Measurements from ENCODE around the gene AGPAT4.
"Not testable (repeated sequence)": the region's sequence is repeated elsewhere in the genome, so short reads cannot be mapped to it uniquely, and the experiment has no call there.

Gene AGPAT4

DNA sequence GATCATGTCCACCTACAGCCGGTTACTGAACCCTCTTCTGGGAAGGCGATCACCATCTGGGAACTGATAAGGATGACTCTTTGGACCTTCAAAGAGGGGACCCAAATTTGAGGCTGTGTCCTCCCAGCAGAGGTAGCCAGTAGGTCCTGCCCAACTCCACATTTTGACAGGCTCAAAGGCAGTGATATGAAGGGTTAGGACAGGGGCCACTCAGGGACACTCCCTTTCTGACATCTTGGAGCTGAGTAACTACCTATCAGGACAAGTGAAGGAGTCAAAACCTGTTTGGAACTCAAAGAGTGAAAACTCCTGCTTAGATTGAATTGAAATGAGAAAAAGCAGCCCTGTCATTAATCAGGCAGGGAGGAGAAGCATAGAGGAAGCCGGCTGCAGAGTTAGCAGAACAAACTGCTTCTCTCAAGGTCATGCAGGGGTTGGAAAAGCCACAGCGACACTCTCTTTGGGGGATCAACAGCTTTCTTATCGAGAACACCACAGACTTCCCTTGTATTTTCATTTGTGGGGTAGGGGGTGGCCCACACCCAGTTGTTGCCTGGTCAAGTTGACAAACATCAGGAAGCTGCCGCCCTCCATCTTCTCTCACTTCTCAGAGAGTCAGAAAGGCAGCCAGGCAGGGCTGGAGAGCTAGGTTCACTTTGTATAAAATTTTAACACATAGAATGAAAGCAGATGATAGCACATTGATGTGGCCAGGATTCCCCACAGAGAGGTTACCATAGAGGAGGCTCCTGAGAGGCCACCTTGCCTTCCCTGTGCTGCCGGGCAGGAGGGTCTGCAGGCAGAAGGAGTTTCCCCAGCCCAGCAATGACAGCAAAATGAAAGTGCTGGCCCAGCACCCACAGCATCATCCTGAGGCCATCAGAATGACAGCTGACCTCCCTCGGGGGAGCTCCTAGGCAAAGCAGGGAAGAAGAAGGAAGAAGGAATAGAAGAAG lies 47.6 kb downstream of the AGPAT4 start:
- no peak for DNase-seq

DNA sequence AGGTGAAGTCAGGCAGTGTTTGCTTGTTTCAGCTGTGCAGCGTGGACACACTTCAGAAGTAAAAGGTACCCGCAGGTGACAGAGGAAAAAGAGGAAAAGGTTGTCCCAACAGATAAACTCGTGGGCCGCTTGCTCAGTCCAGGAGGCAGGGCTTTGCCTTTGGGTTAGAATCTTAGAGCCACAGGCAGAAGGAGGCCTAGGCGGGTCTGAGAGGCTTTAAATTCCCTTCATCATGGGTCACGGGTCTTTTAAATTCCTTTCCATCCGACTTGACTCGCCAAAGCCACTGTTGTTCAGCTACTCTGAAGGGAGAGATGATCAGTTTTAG lies 48.2 kb downstream of the AGPAT4 start:
- no peak for DNase-seq

DNA sequence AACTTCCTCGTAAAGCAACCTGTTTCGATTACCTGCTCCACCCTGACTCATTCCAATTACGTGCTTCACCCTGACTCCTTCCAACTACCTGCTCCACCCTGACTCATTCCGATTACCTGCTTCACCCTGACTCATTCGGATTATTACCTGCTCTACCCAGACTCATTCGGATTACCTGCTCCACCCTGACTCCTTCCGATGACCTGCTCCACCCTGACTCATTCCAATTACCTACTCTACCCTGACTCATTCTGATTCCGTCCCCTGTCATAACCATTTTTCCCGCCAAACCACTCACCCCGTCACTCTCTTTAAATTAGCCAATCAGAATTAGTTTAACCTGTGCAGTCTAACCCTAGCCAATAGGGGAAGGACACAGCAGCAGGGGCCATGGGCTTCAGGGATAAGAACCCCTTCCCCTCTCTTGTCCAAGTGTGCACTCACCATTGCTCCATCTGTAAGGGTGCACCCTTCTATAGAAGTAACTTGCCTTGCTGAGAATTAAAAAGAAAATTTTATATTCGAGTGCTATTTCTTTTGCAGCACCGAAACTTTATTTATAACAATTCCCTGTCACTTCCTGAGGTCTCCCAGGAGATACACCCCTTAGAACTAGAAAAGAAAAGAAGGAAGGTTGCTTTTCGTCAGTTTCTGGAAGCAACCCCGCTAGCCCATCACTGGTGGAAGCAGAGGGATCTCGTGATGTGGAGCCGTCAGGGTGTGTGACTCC lies 48.7 kb downstream of the AGPAT4 start:
- DNase-seq = not testable (repeated sequence)

DNA sequence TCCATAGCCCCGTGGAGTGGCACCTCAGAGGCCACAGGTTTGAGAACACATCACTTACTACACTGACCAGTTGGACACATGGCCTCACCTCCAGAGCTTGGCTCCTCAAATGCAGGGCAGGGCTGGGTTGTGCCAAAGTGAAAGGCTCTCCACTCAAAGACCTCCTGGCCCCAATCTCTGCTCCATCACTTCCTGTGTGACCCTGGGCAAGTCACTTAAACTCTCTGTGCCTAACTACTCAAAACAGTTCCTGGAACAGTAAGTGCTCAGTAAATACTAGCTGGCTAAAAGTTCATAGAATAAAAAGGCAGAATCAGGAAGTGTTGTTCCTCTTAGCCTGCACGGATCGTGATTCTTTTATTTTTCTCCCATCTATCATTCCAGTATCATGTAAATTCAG lies 50.2 kb downstream of the AGPAT4 start:
- no peak for DNase-seq

DNA sequence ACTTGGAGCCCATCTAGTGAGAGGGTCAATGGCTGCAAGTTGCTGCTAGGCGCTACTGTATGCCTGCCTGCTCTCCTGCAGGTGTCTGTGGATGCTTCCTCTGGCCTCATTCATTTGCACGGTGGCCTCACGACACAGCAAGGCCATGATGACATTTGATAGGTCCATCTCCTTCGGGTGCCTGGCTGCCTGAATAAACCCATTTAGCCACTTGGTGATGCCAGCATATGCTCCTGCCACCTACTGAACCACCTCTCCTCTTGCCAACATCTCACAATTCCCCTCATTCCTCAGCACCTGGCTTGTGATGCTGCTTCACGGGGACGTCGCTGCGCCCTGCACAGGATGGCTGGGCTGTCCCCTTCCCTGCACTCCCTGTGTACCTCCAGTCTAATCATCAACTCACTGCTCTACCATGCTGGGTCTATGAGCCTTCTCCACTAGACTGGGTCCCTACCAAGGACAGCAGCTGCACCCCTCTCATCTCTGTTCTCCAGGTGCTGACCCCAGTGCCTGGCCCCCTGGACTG lies 51.1 kb downstream of the AGPAT4 start:
- no peak for DNase-seq

DNA sequence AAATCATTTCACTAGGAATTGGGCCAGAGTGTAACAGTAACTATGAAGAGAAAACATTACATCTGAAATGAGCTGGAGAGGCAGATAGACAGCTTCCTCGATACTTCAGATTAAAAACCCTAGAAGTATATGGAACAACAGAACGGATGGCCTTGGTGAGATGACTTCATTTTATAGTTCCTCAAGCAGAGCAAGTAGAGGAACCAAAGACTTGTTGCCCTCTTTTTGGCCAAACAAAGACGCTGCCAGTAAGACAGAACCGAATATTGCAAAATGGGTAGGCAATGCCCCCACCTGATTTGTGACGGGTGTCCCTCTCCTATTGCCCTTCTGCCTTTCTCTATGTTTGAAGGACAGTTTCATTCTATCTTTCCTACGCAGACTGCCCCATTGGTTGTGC lies 53.5 kb downstream of the AGPAT4 start:
- DNase-seq = no peak

DNA sequence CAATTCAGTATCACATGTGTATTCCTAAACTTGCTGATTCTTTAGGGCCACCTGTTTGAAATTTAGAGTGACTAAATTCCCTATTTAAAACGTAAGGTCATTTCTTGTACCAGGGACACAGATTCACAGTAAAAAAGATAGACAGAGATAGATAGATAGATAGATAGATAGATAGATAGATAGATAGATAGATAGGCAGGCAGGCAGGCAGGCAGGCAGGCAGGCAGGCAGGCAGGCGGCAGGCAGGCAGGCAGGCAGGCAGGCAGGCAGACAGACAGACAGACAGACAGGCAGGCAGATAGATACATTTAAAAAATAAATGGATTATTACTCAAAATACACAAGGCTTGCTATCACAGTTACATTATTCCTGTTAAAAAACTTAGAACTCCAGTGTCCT lies 54.2 kb downstream of the AGPAT4 start:
- DNase-seq = no peak

DNA sequence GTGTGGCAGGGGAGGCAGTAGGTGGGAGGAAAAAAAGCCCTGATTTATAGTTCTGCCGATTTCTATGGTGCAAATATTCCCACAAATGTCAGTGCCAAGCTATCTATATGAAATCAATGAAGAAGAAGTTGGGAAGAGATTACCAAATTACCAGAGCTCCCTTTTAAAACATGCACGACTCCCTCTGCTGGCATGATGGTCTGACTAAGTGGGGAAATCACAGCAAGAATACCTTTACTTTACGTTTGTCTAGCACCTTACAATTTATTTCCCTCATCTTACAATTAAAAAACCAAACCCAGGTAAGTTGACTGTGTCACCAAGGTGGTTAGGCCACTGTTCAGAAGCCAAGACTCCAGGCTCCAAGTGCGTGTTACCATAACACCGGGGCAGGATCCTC lies 55.6 kb downstream of the AGPAT4 start:
- no peak for DNase-seq

DNA sequence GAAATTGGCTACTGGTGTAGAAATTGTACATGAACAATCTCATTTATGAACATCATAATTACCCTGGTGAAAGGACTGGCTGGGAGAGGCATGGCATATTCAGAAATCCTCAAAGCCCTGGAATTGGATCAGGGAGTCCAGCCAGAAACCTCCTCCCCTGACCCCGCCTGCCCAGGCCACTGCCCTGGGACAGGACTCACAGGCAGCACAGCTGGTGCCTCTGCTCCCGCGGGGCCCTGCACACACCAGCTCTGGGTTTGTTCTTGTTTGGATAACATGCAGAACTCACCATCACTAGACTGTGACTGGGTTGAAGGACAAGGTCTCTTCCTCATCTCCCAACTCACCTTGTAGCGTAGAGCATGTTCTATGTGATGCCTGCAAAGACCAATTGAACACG lies 56.2 kb downstream of the AGPAT4 start:
- no peak for DNase-seq

DNA sequence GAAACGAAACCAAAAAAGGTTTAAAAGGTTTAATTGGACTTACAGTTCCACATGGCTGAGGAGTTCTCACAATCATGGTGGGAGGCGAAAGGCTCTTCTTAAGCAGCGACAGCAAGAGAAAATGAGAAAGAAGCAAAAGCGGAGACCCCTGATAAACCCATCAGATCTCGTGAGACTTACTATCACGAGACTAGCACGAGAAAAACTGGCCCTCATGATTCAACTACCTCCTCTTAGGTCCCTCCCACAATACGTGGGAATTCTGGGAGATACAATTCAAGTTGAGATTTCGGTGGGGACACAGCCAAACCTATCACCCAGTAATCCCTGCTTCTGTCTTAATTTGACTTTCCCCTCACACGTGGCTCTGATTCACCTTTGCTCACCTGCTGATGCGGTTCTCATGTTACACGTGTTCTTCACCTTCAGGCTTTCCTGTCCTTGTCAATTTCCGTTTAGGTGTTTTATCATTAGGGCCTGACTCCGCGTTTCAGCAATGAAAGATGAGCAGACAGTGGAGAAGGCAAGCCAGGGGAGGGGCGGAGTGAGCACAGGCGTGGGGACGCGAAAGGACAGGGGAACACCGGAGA lies 57.1 kb downstream of the AGPAT4 start:
- no peak for DNase-seq

DNA sequence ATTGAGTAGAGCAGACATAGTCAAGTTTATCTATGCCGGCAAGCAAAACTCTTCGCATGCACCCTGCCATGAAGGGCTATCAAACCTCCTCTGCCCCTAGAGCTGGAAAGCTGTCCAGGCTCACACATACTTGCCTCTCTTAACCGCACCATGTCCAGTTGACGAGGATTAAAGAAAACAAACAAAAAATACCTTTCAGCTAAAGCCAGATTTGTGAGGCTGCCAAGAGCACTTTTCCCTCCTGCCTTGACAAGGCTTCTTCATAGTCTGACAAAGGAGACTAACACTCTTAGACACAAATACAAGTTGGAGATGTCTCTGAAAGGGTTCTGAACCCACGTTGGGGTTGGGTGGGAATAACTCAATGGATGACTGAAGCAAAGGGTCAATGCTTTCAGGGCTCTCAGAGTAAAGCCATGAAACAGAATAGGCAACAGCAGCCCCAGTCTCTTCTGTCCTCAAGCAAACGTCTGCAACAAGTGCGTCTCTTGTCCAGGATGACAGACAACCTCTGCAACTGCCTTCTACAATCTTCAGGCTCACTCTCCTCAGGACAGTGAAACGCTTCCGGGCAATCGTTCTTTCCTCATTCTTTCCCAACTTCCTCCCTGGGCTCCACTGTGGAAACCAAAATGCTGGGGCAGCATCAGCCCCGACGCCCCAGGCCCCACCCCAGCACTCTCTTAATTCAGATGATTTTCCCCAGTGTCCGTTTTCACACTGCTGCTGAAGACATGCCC lies 57.8 kb downstream of the AGPAT4 start:
- no peak for DNase-seq

DNA sequence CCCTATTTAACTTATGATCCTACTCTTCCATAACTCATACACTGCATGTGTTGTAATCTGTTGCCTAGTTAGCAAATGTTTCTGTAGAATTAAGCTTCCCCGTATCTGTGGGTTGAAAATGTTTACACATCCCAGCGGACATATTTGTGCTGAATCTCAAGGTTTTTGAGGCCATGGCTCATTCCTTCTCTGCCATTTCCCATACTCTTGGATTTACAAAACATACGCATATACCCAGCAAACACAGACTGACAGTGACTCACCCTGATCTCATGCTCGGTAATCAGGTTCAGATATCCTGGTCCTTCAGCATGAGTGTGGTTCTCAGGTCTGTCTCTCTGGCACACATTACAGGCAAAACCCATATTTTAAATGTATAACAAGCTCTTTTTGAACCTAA lies 58.7 kb downstream of the AGPAT4 start:
- DNase-seq = no peak

DNA sequence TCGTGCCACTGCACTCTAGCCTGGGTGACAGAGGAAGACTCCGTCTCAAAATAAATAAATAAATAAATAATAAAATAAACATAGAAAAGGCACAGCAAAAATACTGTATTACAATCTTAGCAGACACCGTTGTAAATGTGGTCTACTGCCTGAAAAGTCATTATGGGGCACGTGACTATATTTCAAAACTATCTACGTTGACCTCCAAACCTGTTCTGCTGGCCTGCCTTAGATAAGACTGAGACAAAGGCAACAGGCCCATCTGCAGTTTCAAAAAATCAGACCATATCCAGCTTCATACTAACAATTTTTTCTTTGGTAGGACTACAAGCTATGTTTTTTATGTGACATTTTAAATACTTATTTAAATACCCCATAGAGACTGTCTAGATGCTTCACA lies 59.1 kb downstream of the AGPAT4 start:
- DNase-seq = no peak

DNA sequence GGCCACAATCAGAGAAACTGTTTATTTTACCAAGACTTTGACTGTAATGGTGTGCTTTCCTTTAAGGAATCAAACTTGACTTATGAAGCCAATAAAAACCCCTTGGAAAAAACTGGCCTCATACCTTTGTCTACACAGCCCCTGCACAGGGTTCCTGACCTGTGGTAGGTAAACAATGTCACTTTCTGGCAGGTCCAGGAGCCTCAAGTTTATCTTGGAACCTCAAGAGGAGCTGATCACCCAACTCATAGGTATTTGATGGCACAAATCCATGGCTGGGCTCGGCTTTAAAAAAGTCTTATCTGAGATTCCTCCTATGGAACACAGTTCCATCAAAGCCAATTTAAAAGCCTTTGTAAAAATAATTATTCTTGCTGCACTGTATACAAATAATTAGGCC lies 61.0 kb downstream of the AGPAT4 start:
- no peak for DNase-seq

DNA sequence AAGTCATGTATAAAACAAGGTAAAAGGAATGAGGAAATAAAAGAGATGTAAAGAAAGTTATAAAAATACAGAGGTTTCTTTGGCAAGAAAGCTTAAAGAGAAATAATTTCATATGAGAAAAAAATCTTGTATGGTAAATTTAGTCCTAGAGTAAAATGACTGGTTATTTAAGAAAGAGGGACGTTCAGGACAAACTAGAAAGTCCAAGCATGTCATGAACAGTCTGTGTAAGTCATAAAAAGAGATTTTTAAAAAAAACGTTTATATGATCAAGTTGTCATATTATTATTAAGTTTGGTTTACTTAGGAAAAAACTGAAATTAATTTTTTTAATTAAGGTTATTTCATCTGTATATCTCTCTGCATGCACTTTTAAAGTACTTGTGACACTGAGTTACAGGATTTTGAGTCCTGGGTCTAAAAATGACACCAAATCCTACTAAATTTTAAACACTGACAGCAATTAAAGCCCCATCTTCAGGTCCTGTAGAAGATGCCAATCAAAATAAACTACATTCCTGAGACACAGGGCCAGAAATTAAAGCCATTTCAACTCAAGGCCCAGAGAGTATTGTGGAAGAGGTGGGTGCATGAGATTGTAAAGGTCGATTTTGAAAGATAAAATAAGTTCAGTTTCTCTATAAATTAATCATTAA lies 62.4 kb downstream of the AGPAT4 start:
- no peak for DNase-seq

DNA sequence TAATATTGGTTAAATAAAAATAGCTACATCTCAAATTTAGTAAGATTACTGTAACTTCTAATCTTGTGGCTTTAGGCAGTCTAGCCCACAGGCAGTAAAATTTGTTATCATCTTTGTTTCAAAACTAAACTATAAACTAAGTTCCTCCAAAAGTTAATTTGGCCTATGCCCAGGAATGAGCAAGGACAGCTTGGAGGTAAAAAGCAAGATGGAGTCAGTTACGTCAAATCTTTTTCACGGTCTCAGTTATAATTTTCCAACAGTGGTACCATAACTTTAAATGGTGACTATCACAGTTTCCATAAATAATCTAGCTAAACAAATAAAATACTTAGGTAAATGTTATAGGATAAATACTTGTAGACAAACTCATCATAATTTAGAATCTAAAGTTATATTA lies 63.0 kb downstream of the AGPAT4 start:
- DNase-seq = no peak

DNA sequence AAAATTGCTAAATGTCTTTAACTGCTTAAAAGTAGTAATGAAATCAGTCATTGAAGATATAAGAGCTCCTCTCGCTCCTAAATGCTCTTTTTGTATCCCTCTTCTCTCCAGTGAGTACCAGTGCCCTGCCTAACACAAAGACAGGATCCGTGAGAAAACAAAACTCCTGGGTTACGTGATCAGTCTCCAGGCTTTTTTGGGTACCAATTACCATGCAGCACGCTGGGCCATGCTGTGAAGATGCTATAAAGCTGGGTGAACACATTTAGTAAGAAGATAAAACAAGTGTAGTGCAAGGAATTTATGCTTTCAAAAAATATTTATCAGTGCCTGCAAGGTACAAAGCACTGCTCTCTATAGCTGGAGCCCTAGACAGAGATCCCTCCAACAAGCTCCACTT lies 66.7 kb downstream of the AGPAT4 start:
- no peak for DNase-seq

DNA sequence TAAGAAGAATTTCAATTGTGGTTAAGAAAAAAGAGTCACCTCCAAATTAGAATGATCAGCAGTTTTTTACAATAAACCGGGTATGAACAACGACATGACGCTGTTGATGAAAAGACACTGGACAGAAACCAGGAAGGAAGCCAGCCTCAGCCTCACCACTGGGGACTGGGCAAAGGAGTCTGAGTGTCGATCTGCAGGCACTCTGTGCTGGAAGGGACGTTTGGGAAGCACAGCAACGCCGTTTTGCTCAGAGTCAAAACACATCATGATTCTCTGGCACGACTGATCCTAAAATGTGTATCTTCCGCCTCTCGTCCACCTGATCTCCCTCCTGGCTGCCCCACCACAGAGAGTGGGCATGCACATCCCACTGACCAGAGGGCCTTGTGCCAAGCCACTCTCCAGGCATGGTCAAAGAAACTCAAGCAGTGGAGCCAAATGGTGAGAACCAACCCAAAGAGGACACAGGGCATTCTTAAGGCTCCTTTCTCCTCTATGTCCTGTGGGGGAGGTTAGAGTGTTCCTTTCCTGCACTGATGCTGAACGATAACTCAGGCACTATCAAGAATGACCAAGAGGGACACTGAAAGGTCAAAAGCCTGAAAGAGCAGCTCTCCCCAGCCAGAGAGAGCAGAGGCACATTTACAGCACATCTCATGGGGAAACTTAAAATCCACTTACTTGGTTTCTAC lies 68.8 kb downstream of the AGPAT4 start:
- no peak for DNase-seq

DNA sequence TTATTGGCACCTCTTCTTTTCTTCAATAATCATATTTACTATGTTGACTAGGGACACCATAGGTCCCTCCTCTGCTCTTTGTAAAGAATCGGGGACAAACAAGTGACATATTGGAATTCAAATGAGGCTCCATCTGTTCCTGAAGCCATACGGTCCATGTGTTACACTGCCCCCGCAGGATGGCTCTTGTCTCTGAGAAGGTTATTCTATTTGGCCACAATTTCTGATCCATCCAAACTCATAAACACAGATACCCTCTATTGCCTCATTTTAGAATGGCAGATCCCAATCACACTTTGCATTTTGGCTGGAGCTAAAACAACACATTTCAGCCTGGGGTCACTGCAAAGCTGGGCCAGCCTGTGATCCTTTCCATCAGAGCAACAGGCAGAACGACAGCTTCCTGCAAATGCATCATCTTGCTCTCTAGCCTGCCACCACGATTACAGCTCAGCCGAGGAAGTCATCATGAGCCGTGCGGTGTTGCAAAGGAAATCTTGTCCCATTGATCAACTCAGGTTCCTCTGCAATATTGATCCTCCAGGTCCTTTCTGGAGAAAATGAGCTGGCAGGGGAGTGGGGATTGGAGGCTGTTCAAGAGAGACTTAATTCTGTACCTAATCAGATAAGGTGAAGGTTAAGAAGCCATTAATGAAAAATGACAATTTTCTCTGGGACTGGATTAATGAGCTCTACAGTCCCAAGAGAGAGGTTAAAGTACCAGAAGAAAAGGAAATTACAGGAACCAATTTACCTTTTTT lies 73.1 kb downstream of the AGPAT4 start:
- DNase-seq = no peak

DNA sequence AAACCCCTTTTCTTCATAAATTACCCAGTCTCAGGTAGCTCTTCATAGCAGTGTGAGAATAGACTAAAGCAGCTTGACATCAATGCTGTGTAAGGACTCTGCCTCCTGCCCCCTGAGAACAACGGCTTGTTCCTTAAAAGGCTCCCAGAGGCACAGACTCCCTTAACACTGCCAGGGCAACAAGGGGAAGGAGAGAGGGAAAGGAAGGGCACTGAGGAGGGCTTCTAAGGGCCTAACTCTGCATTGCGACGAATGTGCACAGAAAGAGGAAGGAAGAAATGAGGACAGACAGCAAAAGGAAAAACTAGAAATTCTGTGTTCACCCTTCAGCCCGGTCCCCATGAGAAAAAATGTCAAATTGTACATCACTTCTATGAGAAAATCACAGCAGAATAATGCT lies 74.0 kb downstream of the AGPAT4 start:
- DNase-seq = no peak
